Measurements from ENCODE around the gene ATF7IP2.
"Not testable (repeated sequence)": the region's sequence is repeated elsewhere in the genome, so short reads cannot be mapped to it uniquely, and the experiment has no call there.

GRCh38 chr16:10361747-10362076, 24.1 kb upstream of the ATF7IP2 start:
- TF ChIP-seq CTCF, POLR2A (IDR thresholded peaks at IDR 0.05): not testable (repeated sequence)

All from testis (tissue), 2 donors.